ENCODE data around the gene MYADML2.

- TF ChIP-seq CTCF (conservative IDR thresholded peaks at IDR 0.05; ENCODE audit: low read depth in 2 of 2), result no peak
- no peak for TF ChIP-seq EZH2 (IDR thresholded peaks at IDR 0.05; ENCODE audit: low read depth, unreplicated experiment)
- no peak for TF ChIP-seq EZH2phosphoT487 (IDR thresholded peaks at IDR 0.05; ENCODE audit: unreplicated experiment)
- TF ChIP-seq POLR2AphosphoS5 (IDR thresholded peaks at IDR 0.05; ENCODE audit: low read depth), result no peak
Measured at GRCh38 chr17:81957691-81958432, 10.8 kb upstream of the MYADML2 start.

All from GM23338 (cell line).